ENCODE measurements around the gene NAV3. TPM values are rescaled to one million over a fixed set of nuclear protein-coding genes. Genes with fewer than 3 reads are reported as not detected.

The NAV3 gene
- total RNA-seq, 2 donors from 2014 or later: 0.72 to 1.9 TPM

GRCh38 chr12:78118486-78118885, 287.8 kb downstream of the NAV3 start:
- no peaks in the 10 kb centered on the region for H3K27me3 ChIP-seq
- no peaks in the 10 kb centered on the region for H3K4me1 ChIP-seq
- no peak overlapping the region for H3K9ac ChIP-seq (ENCODE audit: low read depth in 2 of 2, low read length in 2 of 2)
- intact Hi-C loops (cut with DNase I): loop anchor here (10.0 kb wide), 1 partner anchor 114 kb away; no protein-coding TSS in a partner anchor
- H3K27ac ChIP-seq: no peak overlapping the region
- TF ChIP-seq, protein P1, sequence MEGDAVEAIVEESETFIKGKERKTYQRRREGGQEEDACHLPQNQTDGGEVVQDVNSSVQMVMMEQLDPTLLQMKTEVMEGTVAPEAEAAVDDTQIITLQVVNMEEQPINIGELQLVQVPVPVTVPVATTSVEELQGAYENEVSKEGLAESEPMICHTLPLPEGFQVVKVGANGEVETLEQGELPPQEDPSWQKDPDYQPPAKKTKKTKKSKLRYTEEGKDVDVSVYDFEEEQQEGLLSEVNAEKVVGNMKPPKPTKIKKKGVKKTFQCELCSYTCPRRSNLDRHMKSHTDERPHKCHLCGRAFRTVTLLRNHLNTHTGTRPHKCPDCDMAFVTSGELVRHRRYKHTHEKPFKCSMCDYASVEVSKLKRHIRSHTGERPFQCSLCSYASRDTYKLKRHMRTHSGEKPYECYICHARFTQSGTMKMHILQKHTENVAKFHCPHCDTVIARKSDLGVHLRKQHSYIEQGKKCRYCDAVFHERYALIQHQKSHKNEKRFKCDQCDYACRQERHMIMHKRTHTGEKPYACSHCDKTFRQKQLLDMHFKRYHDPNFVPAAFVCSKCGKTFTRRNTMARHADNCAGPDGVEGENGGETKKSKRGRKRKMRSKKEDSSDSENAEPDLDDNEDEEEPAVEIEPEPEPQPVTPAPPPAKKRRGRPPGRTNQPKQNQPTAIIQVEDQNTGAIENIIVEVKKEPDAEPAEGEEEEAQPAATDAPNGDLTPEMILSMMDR (IDR thresholded peaks at IDR 0.05): no peak
- no peaks in the 10 kb centered on the region for H3K36me3 ChIP-seq
- no peak for DNase-seq
- no peaks in the 10 kb centered on the region for H3K9me3 ChIP-seq
- H3K4me3 ChIP-seq: no peak overlapping the region

- TF ChIP-seq, protein P1 (IDR thresholded peaks at IDR 0.05): no peak
- no peaks in the 10 kb centered on the region for H3K9me3 ChIP-seq
- intact Hi-C loops (cut with DNase I): loop anchor here (10.0 kb wide), 1 partner anchor 115 kb away; no protein-coding TSS in a partner anchor
- no peaks in the 10 kb centered on the region for H3K27me3 ChIP-seq
- H3K4me1 ChIP-seq: no peaks in the 10 kb centered on the region
- no peaks in the 10 kb centered on the region for H3K36me3 ChIP-seq
- no peak overlapping the region for H3K27ac ChIP-seq
- DNase-seq: no peak
- H3K9ac ChIP-seq (ENCODE audit: low read depth in 2 of 2, low read length in 2 of 2): no peak overlapping the region
- no peak overlapping the region for H3K4me3 ChIP-seq
Measured at GRCh38 chr12:78119351-78119918, 288.7 kb downstream of the NAV3 start.

DNA sequence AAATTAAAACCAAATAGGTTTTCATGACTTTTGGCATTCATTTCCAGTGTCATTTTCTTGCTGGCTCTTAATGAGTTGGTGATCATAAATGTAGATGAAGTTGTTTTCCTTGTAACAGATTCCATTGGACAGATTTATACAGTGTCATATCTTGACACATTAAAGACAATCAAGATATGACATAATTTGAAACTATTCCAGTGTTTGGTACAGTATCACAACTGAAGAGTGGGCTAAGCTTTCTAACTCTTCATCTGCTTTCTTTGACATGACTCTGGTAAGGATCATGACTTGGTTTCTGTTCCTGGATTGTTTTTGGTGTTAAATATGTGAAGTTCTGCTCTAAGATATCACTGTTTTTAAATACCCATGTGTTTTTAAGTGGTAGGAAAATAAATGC, 289.6 kb downstream of the NAV3 start:
- Histone ChIP-seq H3K4me3 (no peak overlapping the region), H3K4me1 (no peaks in the 10 kb centered on the region), H3K9ac (ENCODE audit: low read depth in 2 of 2, low read length in 2 of 2) (no peak overlapping the region), H3K27ac (no peak overlapping the region), H3K27me3 (no peaks in the 10 kb centered on the region), H3K36me3 (no peaks in the 10 kb centered on the region), H3K9me3 (no peaks in the 10 kb centered on the region)
- DNase-seq: no peak
- intact Hi-C loops (cut with DNase I): no loop called here
- TF ChIP-seq, protein P1 (IDR thresholded peaks at IDR 0.05): no peak

DNA sequence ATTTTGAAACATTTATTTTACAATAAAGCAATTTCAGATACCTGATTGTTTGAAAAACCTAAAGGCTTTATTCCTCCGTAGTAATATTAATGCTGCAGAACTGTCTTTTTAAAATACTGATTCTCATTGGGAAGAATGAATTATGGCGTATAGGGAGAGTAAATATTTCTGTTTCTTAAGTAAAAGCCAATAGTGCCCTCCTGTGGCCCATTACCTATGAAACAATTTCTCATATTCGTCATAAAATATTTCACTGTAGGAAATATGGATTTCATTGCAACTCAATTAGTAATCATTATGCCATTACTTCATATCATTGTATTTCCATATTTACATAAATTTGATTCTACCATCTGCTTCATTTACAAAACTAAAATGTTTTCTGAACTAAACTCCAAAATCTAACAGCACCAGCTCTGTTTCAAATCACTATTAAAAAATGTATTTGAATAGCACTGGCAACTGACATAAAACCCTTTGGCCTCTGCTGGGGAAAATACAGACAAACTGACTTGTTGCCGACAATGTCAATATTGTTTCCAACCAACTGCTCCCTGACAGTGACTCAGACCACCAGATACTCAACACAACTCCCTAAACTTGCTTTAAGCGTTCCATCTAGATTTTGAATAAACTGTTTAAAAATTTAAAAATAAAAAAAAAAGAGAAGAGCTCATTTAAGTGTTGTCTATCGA, 290.3 kb downstream of the NAV3 start:
- intact Hi-C loops (cut with DNase I): no loop called here

DNA sequence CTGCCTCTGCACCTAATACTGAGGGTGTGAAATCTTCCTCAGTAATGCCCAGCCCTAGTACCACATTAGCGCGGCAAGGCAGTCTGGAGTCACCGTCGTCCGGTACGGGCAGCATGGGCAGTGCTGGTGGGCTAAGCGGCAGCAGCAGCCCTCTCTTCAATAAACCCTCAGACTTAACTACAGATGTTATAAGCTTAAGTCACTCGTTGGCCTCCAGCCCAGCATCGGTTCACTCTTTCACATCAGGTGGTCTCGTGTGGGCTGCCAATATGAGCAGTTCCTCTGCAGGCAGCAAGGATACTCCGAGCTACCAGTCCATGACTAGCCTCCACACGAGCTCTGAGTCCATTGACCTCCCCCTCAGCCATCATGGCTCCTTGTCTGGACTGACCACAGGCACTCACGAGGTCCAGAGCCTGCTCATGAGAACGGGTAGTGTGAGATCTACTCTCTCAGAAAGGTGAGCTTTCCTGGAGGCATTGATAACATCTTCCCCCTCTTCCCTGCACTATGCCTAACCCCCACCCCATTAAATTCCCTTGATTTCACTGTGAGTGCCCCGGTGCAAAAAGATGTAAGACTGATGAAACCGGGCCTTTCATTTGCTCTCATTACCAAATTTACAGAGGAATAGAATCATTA, 291.4 kb downstream of the NAV3 start:
- no peak for DNase-seq
- intact Hi-C loops (cut with DNase I): no loop called here

More for the DNA sequence above, 290.3 kb downstream of the NAV3 start:
- H3K27me3 ChIP-seq: no peaks in the 10 kb centered on the region
- no peaks in the 10 kb centered on the region for H3K9me3 ChIP-seq
- H3K27ac ChIP-seq: no peak overlapping the region
- H3K9ac ChIP-seq (ENCODE audit: low read depth in 2 of 2, low read length in 2 of 2): no peak overlapping the region
- no peak overlapping the region for H3K4me3 ChIP-seq
- TF ChIP-seq, protein P1 (IDR thresholded peaks at IDR 0.05): no peak
- no peaks in the 10 kb centered on the region for H3K36me3 ChIP-seq
- H3K4me1 ChIP-seq: no peaks in the 10 kb centered on the region
- no peak for DNase-seq

More for the DNA sequence above, 291.4 kb downstream of the NAV3 start:
- Histone ChIP-seq H3K27me3 (no peaks in the 10 kb centered on the region), H3K27ac (no peak overlapping the region), H3K4me3 (no peak overlapping the region), H3K9me3 (no peaks in the 10 kb centered on the region), H3K9ac (ENCODE audit: low read depth in 2 of 2, low read length in 2 of 2) (no peak overlapping the region), H3K36me3 (no peaks in the 10 kb centered on the region), H3K4me1 (no peaks in the 10 kb centered on the region)
- TF ChIP-seq, protein P1 (IDR thresholded peaks at IDR 0.05): no peak

Data from colonic mucosa (tissue), 4 donors.